ENCODE data around the gene DIPK1C. TPM values are rescaled to one million over a fixed set of nuclear protein-coding genes. Genes with fewer than 3 reads are reported as not detected.

Gene DIPK1C
- total RNA-seq, 1 experiment from 2014 or later: not detected

DNA sequence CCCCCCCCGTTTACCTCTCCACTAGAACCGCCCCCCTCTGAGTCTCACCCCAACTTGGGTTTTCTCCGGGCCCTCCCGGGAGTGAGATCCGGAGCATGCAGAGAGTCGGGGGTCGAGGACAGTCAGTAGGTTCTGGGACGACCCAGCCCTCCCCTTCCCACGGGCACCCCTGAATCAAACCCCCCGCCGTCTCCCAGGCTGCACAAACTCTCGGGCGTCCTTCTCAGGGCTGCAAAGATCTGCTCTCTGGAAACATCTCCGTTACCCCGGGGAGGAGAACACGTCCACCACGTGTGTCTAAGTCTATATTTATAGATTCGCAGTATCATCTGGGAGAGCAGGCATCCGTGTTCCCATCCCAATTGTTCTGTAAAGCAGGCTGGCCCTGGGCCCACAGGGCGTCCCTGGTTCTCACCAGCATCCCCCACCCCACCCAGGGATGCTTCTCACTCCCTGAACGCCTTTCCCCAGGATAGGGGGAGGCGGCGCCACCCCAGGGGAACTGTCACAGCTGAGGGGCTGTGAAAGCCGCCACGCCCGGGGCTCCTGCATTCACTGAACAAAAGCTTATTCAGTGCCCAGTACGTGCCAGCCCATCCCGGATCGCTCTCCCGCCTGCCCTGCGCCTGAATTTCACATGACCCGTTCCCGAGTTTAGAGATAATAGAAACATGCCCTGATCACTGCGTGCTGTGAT is 765 bp upstream of the DIPK1C start:
- Histone ChIP-seq H3K9me3 (ENCODE audit: control insufficient read depth in 1 of 2, insufficient read depth in 1 of 2, low read depth in 1 of 2, low read length in 2 of 2) (no peaks in the 10 kb centered on the region), H3K9me2 (ENCODE audit: insufficient read depth) (no peaks in the 10 kb centered on the region), H3K36me3 (ENCODE audit: control insufficient read depth in 1 of 2, insufficient read depth in 2 of 2, low read length in 2 of 2) (no peaks in the 10 kb centered on the region), H3K4me2 (ENCODE audit: low read length) (no peak overlapping the region), H3K9ac (ENCODE audit: low read length) (no peak overlapping the region), H4K20me1 (ENCODE audit: insufficient read depth) (no peaks in the 10 kb centered on the region), H3K4me3 (replicated peaks in 1 of 2; ENCODE audit: low read depth in 1 of 2, low read length in 2 of 2) (no peak overlapping the region), H3K27me3 (ENCODE audit: insufficient read depth, low read length) (no peaks in the 10 kb centered on the region; the same call in 1 of the 2 replicates), H3K4me1 (ENCODE audit: control insufficient read depth in 1 of 2, insufficient read depth in 2 of 2, low read length in 2 of 2) (no peaks in the 10 kb centered on the region), H3K27ac (ENCODE audit: low read depth, low read length) (no peak overlapping the region), H2AFZ (ENCODE audit: low read depth, low read length, poor library complexity, severe bottlenecking) (no peak overlapping the region), H3K79me2 (ENCODE audit: insufficient read depth, low read length) (no peaks in the 10 kb centered on the region)
- POLR2A ChIA-PET: no interaction called here
- no peak for DNase-seq (ENCODE audit: low read depth, low spot score)
- BruUV-seq (replicated peaks): no TSS peak
- RAD21 ChIA-PET (ENCODE audit: low non-redundant PET in 1 of 2, low total read pairs in 2 of 2, uncharacterized antibody in 2 of 2, unreplicated experiment in 2 of 2): no interaction called here
- TF ChIP-seq POLR2A (IDR thresholded peaks at IDR 0.05; ENCODE audit: borderline replicate concordance, extremely low read depth, insufficient read depth, insufficient read length) (no peak), EGR1 (IDR thresholded peaks at IDR 0.05; ENCODE audit: low read depth) (no peak)
- CTCF ChIA-PET: no interaction called here
- ATAC-seq: no peak
- intact Hi-C loops (cut with micrococcal nuclease): no loop called here

DNA sequence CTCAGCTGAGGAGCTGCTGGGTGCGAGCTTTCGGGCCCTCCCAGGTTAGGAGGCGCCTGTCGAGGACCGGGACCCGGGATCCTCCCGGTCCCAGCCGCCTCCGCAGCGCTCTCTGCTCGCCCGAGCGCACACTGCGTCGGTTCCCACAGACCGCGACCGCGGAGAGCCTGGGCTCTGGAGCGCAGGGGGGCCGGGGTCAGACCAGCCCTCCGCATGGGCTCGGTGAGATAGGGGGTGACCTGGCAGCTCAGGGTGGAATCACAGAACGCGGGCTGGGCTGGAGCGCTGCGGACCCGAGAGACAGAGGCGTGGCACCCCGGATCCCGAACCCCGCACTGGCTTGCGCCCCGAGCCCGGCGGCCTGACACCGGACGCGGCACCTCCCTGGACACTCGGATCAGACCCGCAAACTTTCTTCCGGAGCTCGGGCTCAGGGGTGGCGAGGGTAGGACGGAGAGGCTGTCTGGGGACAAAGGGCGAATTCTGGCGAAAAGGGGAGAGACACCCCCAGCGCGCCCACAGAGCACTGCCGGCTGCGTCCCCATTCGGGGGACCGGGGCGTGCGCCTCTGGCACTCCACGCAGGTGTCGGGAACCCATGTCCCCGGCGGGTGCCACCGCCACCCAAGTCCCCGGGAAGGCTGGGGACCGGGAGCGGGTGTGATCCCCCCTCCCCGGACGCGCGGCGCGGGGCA is 612 bp downstream of the DIPK1C start:
- Histone ChIP-seq H3K4me2 (ENCODE audit: low read length) (no peak overlapping the region), H3K4me3 (replicated peaks in 1 of 2; ENCODE audit: low read depth in 1 of 2, low read length in 2 of 2) (no peak overlapping the region)
- ATAC-seq: no peak
- TF ChIP-seq POLR2AphosphoS5 (IDR thresholded peaks at IDR 0.05; ENCODE audit: low read depth, low read length): no peak
- no peak for TF ChIP-seq ELF1 (IDR thresholded peaks at IDR 0.05; ENCODE audit: borderline replicate concordance, low read depth)
- TF ChIP-seq REST (IDR thresholded peaks at IDR 0.05; ENCODE audit: low read depth): no peak
- no peak for TF ChIP-seq EZH2phosphoT487 (IDR thresholded peaks at IDR 0.05; ENCODE audit: borderline replicate concordance)
- TF ChIP-seq ATF3 (IDR thresholded peaks at IDR 0.05): no peak
- TF ChIP-seq EGR1 (IDR thresholded peaks at IDR 0.05; ENCODE audit: low read depth): no peak
- TF ChIP-seq EZH2 (IDR thresholded peaks at IDR 0.05): no peak
- no peak for TF ChIP-seq CBX3 (IDR thresholded peaks at IDR 0.05; ENCODE audit: low read depth)
- no peak for TF ChIP-seq SIN3A (IDR thresholded peaks at IDR 0.05; ENCODE audit: low read depth)
- TF ChIP-seq ZFX (IDR thresholded peaks at IDR 0.05): no peak
- TF ChIP-seq SRF (IDR thresholded peaks at IDR 0.05; ENCODE audit: low read depth): no peak
- TF ChIP-seq RAD21 (IDR thresholded peaks at IDR 0.05; ENCODE audit: low read depth): no peak
- no peak for TF ChIP-seq JUND (IDR thresholded peaks at IDR 0.05)
- no peak for TF ChIP-seq CEBPB (IDR thresholded peaks at IDR 0.05; ENCODE audit: low read depth)
- TF ChIP-seq CTCF (IDR thresholded peaks at IDR 0.05 in 2 of 3, conservative IDR thresholded peaks at IDR 0.05 in 1 of 3; ENCODE audit: borderline replicate concordance in 1 of 3, insufficient read depth in 1 of 3, low read depth in 2 of 3, low read length in 2 of 3): no peak

More for the DNA sequence above, 612 bp downstream of the DIPK1C start:
- H3K36me3 ChIP-seq (ENCODE audit: control insufficient read depth in 1 of 2, insufficient read depth in 2 of 2, low read length in 2 of 2): no peaks in the 10 kb centered on the region
- RAD21 ChIA-PET (ENCODE audit: low non-redundant PET in 1 of 2, low total read pairs in 2 of 2, uncharacterized antibody in 2 of 2, unreplicated experiment in 2 of 2): no interaction called here
- no peaks in the 10 kb centered on the region for H4K20me1 ChIP-seq (ENCODE audit: insufficient read depth)
- H3K79me2 ChIP-seq (ENCODE audit: insufficient read depth, low read length): no peaks in the 10 kb centered on the region
- H3K27me3 ChIP-seq (ENCODE audit: insufficient read depth, low read length): peaks cover 4% of the 10 kb centered on the region; the same call in 1 of the 2 replicates
- no peak overlapping the region for H3K9ac ChIP-seq (ENCODE audit: low read length)
- H2AFZ ChIP-seq (ENCODE audit: low read depth, low read length, poor library complexity, severe bottlenecking): no peak overlapping the region
- no TSS peak for BruUV-seq (replicated peaks)
- intact Hi-C loops (cut with micrococcal nuclease): no loop called here
- no peak for DNase-seq (ENCODE audit: low read depth, low spot score)
- H3K4me1 ChIP-seq (ENCODE audit: control insufficient read depth in 1 of 2, insufficient read depth in 2 of 2, low read length in 2 of 2): no peaks in the 10 kb centered on the region
- no peaks in the 10 kb centered on the region for H3K9me2 ChIP-seq (ENCODE audit: insufficient read depth)
- POLR2A ChIA-PET: no interaction called here
- CTCF ChIA-PET: no interaction called here
- no peak overlapping the region for H3K27ac ChIP-seq (ENCODE audit: low read depth, low read length)
- no peaks in the 10 kb centered on the region for H3K9me3 ChIP-seq (ENCODE audit: control insufficient read depth in 1 of 2, insufficient read depth in 1 of 2, low read depth in 1 of 2, low read length in 2 of 2)
